KBM-7 (cell line): ENCODE measurements around the gene TFAM.
"Not testable (repeated sequence)": the region's sequence is repeated elsewhere in the genome, so short reads cannot be mapped to it uniquely, and the experiment has no call there.

Experiments used
- DNase-seq: peaks from one replicate; pipeline ENCODE4 v3.0.0-alpha.2; 2015
- in situ Hi-C: fragments of 300-500 bp; cut with MboI; formaldehyde crosslinking; loops from 2 replicates; pipeline ENCODE4 v1.14.3; 2020; ENCODE audit warnings: low sequenced_read_pairs, low pct_unique_long_range_greater_than_20kb, mixed read lengths

Gene TFAM

GRCh38 chr10:58424176-58424575 lies 39.0 kb downstream of the TFAM start:
- no peak for DNase-seq
- in situ Hi-C loops, result no loop called here

- in situ Hi-C loops, DNase-seq: not testable (repeated sequence)
Observed at GRCh38 chr10:58428436-58428835, 43.2 kb downstream of the TFAM start.

- in situ Hi-C loops, result no loop called here
- DNase-seq, result no peak
Observed at GRCh38 chr10:58431903-58432302, 46.7 kb downstream of the TFAM start.

GRCh38 chr10:58433066-58433465 lies 47.9 kb downstream of the TFAM start:
- no peak for DNase-seq
- in situ Hi-C loops, result no loop called here

GRCh38 chr10:58433571-58433970 lies 48.4 kb downstream of the TFAM start:
- in situ Hi-C loops, result no loop called here
- no peak for DNase-seq

- in situ Hi-C loops, result no loop called here
- DNase-seq, result peak; percentile 21
Observed at GRCh38 chr10:58435297-58435985, 50.2 kb downstream of the TFAM start.

GRCh38 chr10:58436071-58436470 lies 50.9 kb downstream of the TFAM start:
- DNase-seq, result peak; percentile 36
- in situ Hi-C loops, result no loop called here

GRCh38 chr10:58438340-58438871 lies 53.2 kb downstream of the TFAM start:
- DNase-seq, result no peak
- in situ Hi-C loops, result no loop called here

GRCh38 chr10:58438986-58439385 lies 53.8 kb downstream of the TFAM start:
- DNase-seq, result no peak
- in situ Hi-C loops, result no loop called here

- no peak for DNase-seq
- in situ Hi-C loops, result no loop called here
Observed at GRCh38 chr10:58439632-58440364, 54.6 kb downstream of the TFAM start.

GRCh38 chr10:58440484-58440883 lies 55.3 kb downstream of the TFAM start:
- in situ Hi-C loops, result no loop called here
- DNase-seq, result no peak

GRCh38 chr10:58444321-58444720 lies 59.1 kb downstream of the TFAM start:
- DNase-seq, result no peak
- in situ Hi-C loops, result no loop called here

- in situ Hi-C loops, result no loop called here
- DNase-seq, result no peak
Observed at GRCh38 chr10:58444876-58445275, 59.7 kb downstream of the TFAM start.

- no peak for DNase-seq
- in situ Hi-C loops, result no loop called here
Observed at GRCh38 chr10:58448121-58448935, 63.1 kb downstream of the TFAM start.
